Measurements from ENCODE around the gene NYNRIN. TPM values are rescaled to one million over a fixed set of nuclear protein-coding genes. Genes with fewer than 3 reads are reported as not detected.

Gene NYNRIN
- total RNA-seq, 1 experiment from 2014 or later: 0.31 TPM

DNA sequence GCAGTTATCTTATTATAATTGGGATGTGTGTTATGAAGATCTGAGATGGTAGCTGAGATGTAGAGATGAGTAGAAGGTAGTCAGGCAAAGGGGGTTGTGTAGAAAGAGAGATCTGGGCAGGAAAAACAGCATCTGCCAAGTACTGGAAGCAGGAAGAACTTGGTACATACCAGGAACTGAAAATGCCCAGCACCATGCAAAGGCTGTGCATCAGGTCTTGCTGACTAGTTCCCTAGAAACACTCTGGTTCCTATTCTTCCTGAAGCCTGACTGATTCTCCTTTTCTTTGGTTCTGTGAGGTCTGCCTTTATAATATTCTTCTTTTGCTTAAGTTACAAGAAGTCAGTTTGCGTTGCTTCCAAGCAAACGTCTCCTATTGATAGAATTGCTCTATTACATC, 37.5 kb upstream of the NYNRIN start:
- intact Hi-C loops (cut with micrococcal nuclease; ENCODE audit: unreplicated experiment): no loop called here
- Histone ChIP-seq H3K4me1 (ENCODE audit: control insufficient read depth, insufficient read depth, low read length) (peaks cover 3% of the 10 kb centered on the region; the same call in 1 of the 2 replicates), H3K27ac (ENCODE audit: low read length) (no peak overlapping the region), H3K27me3 (ENCODE audit: control insufficient read depth, insufficient read depth, low read length) (no peaks in the 10 kb centered on the region), H3K36me3 (ENCODE audit: control insufficient read depth, insufficient read depth, low read length) (no peaks in the 10 kb centered on the region; the same call in 1 of the 2 replicates), H3K4me3 (ENCODE audit: low read depth in 2 of 2, low read length in 2 of 2) (no peak overlapping the region), H3K9me3 (ENCODE audit: control insufficient read depth, insufficient read depth, low read depth, low read length) (no peaks in the 10 kb centered on the region)
- TF ChIP-seq, protein P1, sequence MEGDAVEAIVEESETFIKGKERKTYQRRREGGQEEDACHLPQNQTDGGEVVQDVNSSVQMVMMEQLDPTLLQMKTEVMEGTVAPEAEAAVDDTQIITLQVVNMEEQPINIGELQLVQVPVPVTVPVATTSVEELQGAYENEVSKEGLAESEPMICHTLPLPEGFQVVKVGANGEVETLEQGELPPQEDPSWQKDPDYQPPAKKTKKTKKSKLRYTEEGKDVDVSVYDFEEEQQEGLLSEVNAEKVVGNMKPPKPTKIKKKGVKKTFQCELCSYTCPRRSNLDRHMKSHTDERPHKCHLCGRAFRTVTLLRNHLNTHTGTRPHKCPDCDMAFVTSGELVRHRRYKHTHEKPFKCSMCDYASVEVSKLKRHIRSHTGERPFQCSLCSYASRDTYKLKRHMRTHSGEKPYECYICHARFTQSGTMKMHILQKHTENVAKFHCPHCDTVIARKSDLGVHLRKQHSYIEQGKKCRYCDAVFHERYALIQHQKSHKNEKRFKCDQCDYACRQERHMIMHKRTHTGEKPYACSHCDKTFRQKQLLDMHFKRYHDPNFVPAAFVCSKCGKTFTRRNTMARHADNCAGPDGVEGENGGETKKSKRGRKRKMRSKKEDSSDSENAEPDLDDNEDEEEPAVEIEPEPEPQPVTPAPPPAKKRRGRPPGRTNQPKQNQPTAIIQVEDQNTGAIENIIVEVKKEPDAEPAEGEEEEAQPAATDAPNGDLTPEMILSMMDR (IDR thresholded peaks at IDR 0.05): no peak
- in situ Hi-C loops (cut with HindIII; ENCODE audit: low pct_unique_long_range_greater_than_20kb, low sequenced_read_pairs): no loop called here
- ChIA-PET POLR2A (no interaction called here), CTCF (no interaction called here)
- BruUV-seq (replicated peaks): no TSS peak
- DNase-seq (ENCODE audit: low read depth, low spot score) (no peak), ATAC-seq (no peak)

DNA sequence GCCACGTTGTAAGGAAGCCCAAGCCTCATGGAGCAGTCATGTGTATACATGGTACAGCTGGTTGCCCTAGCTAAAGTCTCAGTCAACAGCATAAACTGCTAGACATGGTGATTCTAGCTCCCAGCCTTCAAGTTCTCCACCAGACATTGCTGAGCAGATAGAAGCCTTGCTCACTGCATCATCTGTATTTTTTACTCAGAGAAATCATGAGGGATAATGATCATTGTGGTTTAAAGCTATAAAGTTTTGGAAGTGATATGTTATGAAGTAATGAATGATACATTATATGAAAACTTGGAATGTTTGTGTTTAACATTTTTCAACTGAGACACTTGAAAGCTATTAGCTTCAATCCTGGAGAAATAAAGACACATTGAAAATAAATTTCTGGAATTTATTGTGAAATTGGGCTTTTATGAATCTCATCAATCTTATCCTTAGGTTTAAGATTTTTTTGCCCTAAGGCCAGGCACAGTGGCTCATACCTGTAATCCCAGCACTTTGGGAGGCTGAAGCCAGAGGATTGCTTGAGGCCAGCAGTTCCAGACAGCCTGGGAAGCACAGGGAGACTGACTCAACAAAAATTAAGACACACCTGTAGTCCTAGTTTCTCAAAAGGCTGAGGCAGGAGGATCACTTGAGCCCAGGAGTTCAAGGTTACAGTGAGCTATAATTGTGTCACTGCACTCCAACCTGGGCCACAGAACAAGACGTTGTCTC, 36.4 kb upstream of the NYNRIN start:
- TF ChIP-seq TCF7L2 (IDR thresholded peaks at IDR 0.05; ENCODE audit: low read depth, low read length) (no peak), POLR2AphosphoS5 (IDR thresholded peaks at IDR 0.05; ENCODE audit: low read depth, low read length) (no peak), SIN3A (IDR thresholded peaks at IDR 0.05; ENCODE audit: borderline replicate concordance, insufficient read depth, low read depth, low read length) (no peak)
- TF ChIP-seq, protein P1 (IDR thresholded peaks at IDR 0.05): no peak
- TF ChIP-seq, protein P2, sequence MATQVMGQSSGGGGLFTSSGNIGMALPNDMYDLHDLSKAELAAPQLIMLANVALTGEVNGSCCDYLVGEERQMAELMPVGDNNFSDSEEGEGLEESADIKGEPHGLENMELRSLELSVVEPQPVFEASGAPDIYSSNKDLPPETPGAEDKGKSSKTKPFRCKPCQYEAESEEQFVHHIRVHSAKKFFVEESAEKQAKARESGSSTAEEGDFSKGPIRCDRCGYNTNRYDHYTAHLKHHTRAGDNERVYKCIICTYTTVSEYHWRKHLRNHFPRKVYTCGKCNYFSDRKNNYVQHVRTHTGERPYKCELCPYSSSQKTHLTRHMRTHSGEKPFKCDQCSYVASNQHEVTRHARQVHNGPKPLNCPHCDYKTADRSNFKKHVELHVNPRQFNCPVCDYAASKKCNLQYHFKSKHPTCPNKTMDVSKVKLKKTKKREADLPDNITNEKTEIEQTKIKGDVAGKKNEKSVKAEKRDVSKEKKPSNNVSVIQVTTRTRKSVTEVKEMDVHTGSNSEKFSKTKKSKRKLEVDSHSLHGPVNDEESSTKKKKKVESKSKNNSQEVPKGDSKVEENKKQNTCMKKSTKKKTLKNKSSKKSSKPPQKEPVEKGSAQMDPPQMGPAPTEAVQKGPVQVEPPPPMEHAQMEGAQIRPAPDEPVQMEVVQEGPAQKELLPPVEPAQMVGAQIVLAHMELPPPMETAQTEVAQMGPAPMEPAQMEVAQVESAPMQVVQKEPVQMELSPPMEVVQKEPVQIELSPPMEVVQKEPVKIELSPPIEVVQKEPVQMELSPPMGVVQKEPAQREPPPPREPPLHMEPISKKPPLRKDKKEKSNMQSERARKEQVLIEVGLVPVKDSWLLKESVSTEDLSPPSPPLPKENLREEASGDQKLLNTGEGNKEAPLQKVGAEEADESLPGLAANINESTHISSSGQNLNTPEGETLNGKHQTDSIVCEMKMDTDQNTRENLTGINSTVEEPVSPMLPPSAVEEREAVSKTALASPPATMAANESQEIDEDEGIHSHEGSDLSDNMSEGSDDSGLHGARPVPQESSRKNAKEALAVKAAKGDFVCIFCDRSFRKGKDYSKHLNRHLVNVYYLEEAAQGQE (IDR thresholded peaks at IDR 0.05; ENCODE audit: insufficient read depth in 1 of 2, low read depth in 2 of 2, low read length in 1 of 2): no peak
- Histone ChIP-seq H3K27ac (ENCODE audit: low read length) (no peak overlapping the region), H3K9me3 (ENCODE audit: control insufficient read depth, insufficient read depth, low read depth, low read length) (no peaks in the 10 kb centered on the region), H3K4me1 (ENCODE audit: control insufficient read depth, insufficient read depth, low read length) (peaks cover 3% of the 10 kb centered on the region; the same call in 1 of the 2 replicates), H3K27me3 (ENCODE audit: control insufficient read depth, insufficient read depth, low read length) (no peaks in the 10 kb centered on the region), H3K4me3 (ENCODE audit: low read depth in 2 of 2, low read length in 2 of 2) (no peak overlapping the region), H3K36me3 (ENCODE audit: control insufficient read depth, insufficient read depth, low read length) (no peaks in the 10 kb centered on the region; the same call in 1 of the 2 replicates)
- DNase-seq (ENCODE audit: low read depth, low spot score) (no peak), ATAC-seq (no peak)
- in situ Hi-C loops (cut with HindIII; ENCODE audit: low pct_unique_long_range_greater_than_20kb, low sequenced_read_pairs) (no loop called here), intact Hi-C loops (cut with micrococcal nuclease; ENCODE audit: unreplicated experiment) (no loop called here)
- no TSS peak for BruUV-seq (replicated peaks)
- ChIA-PET CTCF (no interaction called here), POLR2A (no interaction called here)
